Gastrocnemius medialis (tissue), 4 donors: ENCODE results near the gene SLC35B4. TPM values are rescaled to one million over a fixed set of nuclear protein-coding genes. Genes with fewer than 3 reads are reported as not detected.
A peak's percentile ranks its signal among the peaks of the same experiment; 100 is the strongest.
"Not testable (repeated sequence)": the region's sequence is repeated elsewhere in the genome, so short reads cannot be mapped to it uniquely, and the experiment has no call there.

Source experiments
- ATAC-seq, 2 donors: fragments of 150-250 bp; one replicate each; pipeline ENCODE4 v1.9.1; 2016
- DNase-seq, 2 donors: peaks; one replicate each; pipeline ENCODE4 v3.0.0-alpha.2; 2019
- H3K27ac ChIP-seq, 4 donors: fragments of 200-600 bp; sonication (generic); 1 replicate in 1 of 4; 2 replicates in 3 of 4; pipeline ENCODE4 v1.5.1; 2016 to 2018; ENCODE audit warnings: mild to moderate bottlenecking in 2 of 4, moderate library complexity in 1 of 4
- H3K27me3 ChIP-seq, 3 donors: fragments of 200-600 bp; sonication (generic) in 2 of 3; 1 replicate in 1 of 3; 2 replicates in 2 of 3; pipeline versions ENCODE4 v1.5.1 to v1.6.0; 2016 to 2019; ENCODE audit warnings: mild to moderate bottlenecking in 1 of 3, moderate library complexity in 1 of 3
- H3K36me3 ChIP-seq, 2 donors: fragments of 200-600 bp; sonication (generic) in 1 of 2; one replicate each; pipeline ENCODE4 v1.5.1; 2017 to 2018
- H3K4me1 ChIP-seq, 2 donors: fragments of 200-600 bp; sonication (generic) in 1 of 2; one replicate each; pipeline ENCODE4 v1.5.1; 2016 to 2017; ENCODE audit warnings: mild to moderate bottlenecking in 2 of 2
- H3K4me3 ChIP-seq, 4 donors: fragments of 200-600 bp; sonication (generic) in 3 of 4; 1 replicate in 1 of 4; 2 replicates in 3 of 4; pipeline ENCODE4 v1.5.1; 2016 to 2019; ENCODE audit warnings: mild to moderate bottlenecking in 2 of 4
- H3K9me3 ChIP-seq, 3 donors: fragments of 200-600 bp; sonication (generic) in 2 of 3; 1 replicate in 1 of 3; 2 replicates in 2 of 3; pipeline ENCODE4 v1.5.1; 2016 to 2019
- CTCF ChIP-seq, 5 experiments: fragments of 450-650 bp in 3 of 5; fragments of 200-600 bp in 2 of 5; sonication (generic) in 2 of 5; IDR thresholded peaks in 4 of 5; conservative IDR thresholded peaks in 1 of 5; 1 replicate in 4 of 5; 2 replicates in 1 of 5; pipeline ENCODE4 v1.5.1; 2016 to 2019; ENCODE audit warnings: antibody characterized with exemption in 5 of 5, mild to moderate bottlenecking in 3 of 5, moderate library complexity in 3 of 5
- POLR2A ChIP-seq, 2 donors: fragments of 450-650 bp; IDR thresholded peaks; one replicate each; pipeline ENCODE4 v1.6.1; 2017; ENCODE audit warnings: antibody characterized with exemption in 2 of 2, mild to moderate bottlenecking in 2 of 2, moderate library complexity in 2 of 2
- in situ Hi-C, 4 donors: fragments of 200-750 bp; cut with MboI; loops; one replicate each; pipeline versions ENCODE4 v1.15.0 to v1.8.0; 2017; ENCODE audit warnings: low sequenced_read_pairs in 4 of 4
- intact Hi-C: fragments of 100-400 bp; cut with DNase I; formaldehyde crosslinking; loops from one replicate; pipeline ENCODE4 v1.15.1; 2023; ENCODE audit warnings: low total_unique reads
- total RNA-seq, 4 donors: library from RNA; depleted of rRNA; stranded (reverse); fragments of >200 nt; gene quantifications; one replicate each; pipeline versions ENCODE4 v1.1.0 to v1.2.3, GENCODE V29; 2016

Gene SLC35B4
- total RNA-seq, 4 donors from 2014 or later = 1.7 to 5.0 (median 2.3) TPM

- DNase-seq (no peak), ATAC-seq (no peak)
- Histone ChIP-seq H3K9me3 (no peaks in the 10 kb centered on the region), H3K4me1 (no peaks in the 10 kb centered on the region), H3K27ac (no peak overlapping the region), H3K4me3 (no peak overlapping the region), H3K36me3 (peaks cover 0 to 96% of the 10 kb centered on the region in 2 donors), H3K27me3 (no peaks in the 10 kb centered on the region)
- intact Hi-C loops (no loop called here), in situ Hi-C loops (no loop called here)
- TF ChIP-seq POLR2A (IDR thresholded peaks at IDR 0.05) = no peak
- no peak for TF ChIP-seq CTCF (IDR thresholded peaks at IDR 0.05 in 4 of 5, conservative IDR thresholded peaks at IDR 0.05 in 1 of 5)
Measured at GRCh38 chr7:134298902-134299683, 17.6 kb downstream of the SLC35B4 start.

GRCh38 chr7:134297489-134297888, 19.2 kb downstream of the SLC35B4 start:
- Histone ChIP-seq H3K4me1 (no peaks in the 10 kb centered on the region), H3K27ac (no peak overlapping the region), H3K9me3 (no peaks in the 10 kb centered on the region), H3K4me3 (no peak overlapping the region), H3K36me3 (peaks cover 0 to 89% of the 10 kb centered on the region in 2 donors), H3K27me3 (no peaks in the 10 kb centered on the region)
- in situ Hi-C loops = no loop called here
- DNase-seq = no peak
- ATAC-seq = no peak
- TF ChIP-seq CTCF (IDR thresholded peaks at IDR 0.05 in 4 of 5, conservative IDR thresholded peaks at IDR 0.05 in 1 of 5) (no peak), POLR2A (IDR thresholded peaks at IDR 0.05) (no peak)
- intact Hi-C loops = no loop called here

GRCh38 chr7:134295982-134296381, 20.7 kb downstream of the SLC35B4 start:
- intact Hi-C loops, in situ Hi-C loops, DNase-seq, H3K27me3 ChIP-seq, H3K4me1 ChIP-seq, H3K9me3 ChIP-seq, H3K4me3 ChIP-seq, H3K27ac ChIP-seq, ATAC-seq: not testable (repeated sequence)
- H3K36me3 ChIP-seq = peaks cover 0 to 74% of the 10 kb centered on the region in 2 donors

GRCh38 chr7:134293002-134293740, 23.6 kb downstream of the SLC35B4 start:
- DNase-seq = no peak
- no peaks in the 10 kb centered on the region for H3K27me3 ChIP-seq
- no peak overlapping the region for H3K4me3 ChIP-seq
- no peak overlapping the region for H3K27ac ChIP-seq
- intact Hi-C loops = no loop called here
- in situ Hi-C loops = no loop called here
- H3K9me3 ChIP-seq = no peaks in the 10 kb centered on the region
- peaks cover 0 to 46% of the 10 kb centered on the region in 2 donors for H3K36me3 ChIP-seq
- TF ChIP-seq CTCF (IDR thresholded peaks at IDR 0.05 in 4 of 5, conservative IDR thresholded peaks at IDR 0.05 in 1 of 5) = no peak
- TF ChIP-seq POLR2A (IDR thresholded peaks at IDR 0.05) = no peak
- H3K4me1 ChIP-seq = peaks cover 0 to 6% of the 10 kb centered on the region in 2 donors
- ATAC-seq = peak; percentile 33 to 55

- no peak for TF ChIP-seq POLR2A (IDR thresholded peaks at IDR 0.05)
- TF ChIP-seq CTCF (IDR thresholded peaks at IDR 0.05 in 4 of 5, conservative IDR thresholded peaks at IDR 0.05 in 1 of 5) = no peak
- no peaks in the 10 kb centered on the region for H3K9me3 ChIP-seq
- ATAC-seq = no peak
- no peak overlapping the region for H3K27ac ChIP-seq
- H3K36me3 ChIP-seq = peaks cover 0 to 18% of the 10 kb centered on the region in 2 donors
- no peaks in the 10 kb centered on the region for H3K27me3 ChIP-seq
- no peak for DNase-seq
- in situ Hi-C loops (no loop called here), intact Hi-C loops (no loop called here)
- H3K4me3 ChIP-seq = no peak overlapping the region
- H3K4me1 ChIP-seq = peaks cover 0 to 6% of the 10 kb centered on the region in 2 donors
Measured at GRCh38 chr7:134290286-134290685, 26.4 kb downstream of the SLC35B4 start.
